Heart right ventricle (tissue), 16 donors: ENCODE data around the gene HPCAL1. TPM values are rescaled to one million over a fixed set of nuclear protein-coding genes. Genes with fewer than 3 reads are reported as not detected.
A peak's percentile ranks its signal among the peaks of the same experiment; 100 is the strongest.

ENCODE experiments used
- ATAC-seq, 8 donors: fragments of 200-7000 bp; cut with Tn5 transposase; one replicate each; pipeline ENCODE4 v1.9.1; 2020; ENCODE audit warnings: mild to moderate bottlenecking in 8 of 8, moderate library complexity in 8 of 8, moderate number of reproducible peaks in 1 of 8
- DNase-seq, 2 donors: peaks; one replicate each; pipeline ENCODE4 v3.0.0-alpha.2; 2020
- H3K27ac ChIP-seq, 10 donors: fragments of 200-600 bp; sonication (generic) in 2 of 10; one replicate each; pipeline versions ENCODE4 v1.5.0 to v1.8.0; 2020 to 2022; ENCODE audit warnings: mild to moderate bottlenecking in 3 of 10
- H3K27me3 ChIP-seq, 7 donors: fragments of 200-600 bp; one replicate each; pipeline ENCODE4 v1.8.0; 2021 to 2022; ENCODE audit warnings: mild to moderate bottlenecking in 2 of 7
- H3K36me3 ChIP-seq, 9 donors: fragments of 200-600 bp; sonication (generic) in 1 of 9; one replicate each; pipeline versions ENCODE4 v1.5.0 to v1.8.0; 2020 to 2022; ENCODE audit warnings: mild to moderate bottlenecking in 2 of 9
- H3K4me1 ChIP-seq, 9 donors: fragments of 200-600 bp; sonication (generic) in 1 of 9; one replicate each; pipeline versions ENCODE4 v1.5.0 to v1.8.0; 2020 to 2022; ENCODE audit warnings: mild to moderate bottlenecking in 4 of 9
- H3K4me3 ChIP-seq, 10 donors: fragments of 200-600 bp; sonication (generic) in 2 of 10; one replicate each; pipeline versions ENCODE4 v1.5.0 to v1.8.0; 2020 to 2022; ENCODE audit warnings: mild to moderate bottlenecking in 7 of 10, moderate library complexity in 2 of 10
- H3K9me3 ChIP-seq, 11 donors: fragments of 200-600 bp in 10 of 11; sonication (generic) in 2 of 11; one replicate each; pipeline versions ENCODE4 v1.5.0 to v1.8.0; 2013 to 2022; ENCODE audit warnings: mild to moderate bottlenecking in 2 of 11, control low read depth in 1 of 11, moderate library complexity in 1 of 11
- CTCF ChIP-seq, 9 donors: fragments of 200-600 bp; sonication (generic) in 2 of 9; IDR thresholded peaks; one replicate each; pipeline versions ENCODE4 v1.5.0 to v1.8.0; 2021 to 2022; ENCODE audit warnings: antibody characterized with exemption in 9 of 9, mild to moderate bottlenecking in 5 of 9, moderate library complexity in 1 of 9
- WGBS, 2 donors: extraction: QIAGEN DNeasy Blood & Tissue Kit; methylation state at CpG; one replicate each; pipeline ENCODE4 v1.1.7; 2013; ENCODE audit warnings: inconsistent platforms in 1 of 2; 5-methylcytosine and 5-hydroxymethylcytosine counted together
- intact Hi-C, 10 donors: fragments of 100-400 bp; cut with DNase I; formaldehyde crosslinking; loops; one replicate each; pipeline versions ENCODE4 v1.11.1 to v1.14.2; 2022
- polyA plus RNA-seq, 2 donors: library from polyadenylated mRNA; stranded (reverse); fragments of 200-250 nt; gene quantifications; one replicate each; pipeline ENCODE4 v1.2.3, GENCODE V29; 2013
- total RNA-seq, 10 donors: library from RNA; stranded (reverse); fragmentation: NEBNext Ultra II Directional in 3 of 10; extraction: Animal tissue kit (Norgen Biotek cat#: 25700) in 3 of 10; gene quantifications; one replicate each; pipeline versions ENCODE4 v1.2.1 to v1.2.4, GENCODE V29; 2021 to 2023
- donor health status: Arrhythmogenic right ventricular cardiomyopathy.
- donor health status: ischemic (EF 13 %, LVEDD 7.1; RV severe dilation, severe dysfunction).
- donor health status: healthy with polysubstance abuse.
- donor health status: DM: no; HTN: yes; CAD: no.
- donor health status: DM: no; HTN: no; CAD: no.
- donor health status: ischemic (EF 25% LVEDD 6.9; RV normal size, moderate dysfunction).
- donor health status: ischemic (EF 25% LVEDD 5.7; RV mildly dilated, moderate dysfunction).
- donor health status: healthy.
- donor health status: DM: yes; HTN: yes; CAD: no.
- donor health status: Ischemic cardiomyopathy.
- donor health status: ischemic (EF 35%, LVEDD 5.7; RV mildly dilated, moderate dysfunction).
- donor health status: nonischemic (EF 11% LVEDD 7.7; RV severe dilation, severe dysfunction).
- donor health status: DM: yes; HTN: yes; CAD: no.
- donor health status: PGD.
- donor health status: ischemic (EF 29% LVEDD 5.4; RV normal size, mild dysfunction).
- donor health status: nonischemic (EF 23%, LVEDD 6.1; RV moderate dilation, normal function).

The HPCAL1 gene
- total and polyA plus RNA-seq, 12 donors: 15.8 to 49.2 (median 27.5) TPM

- intact Hi-C loops: no loop called here
- no peaks in the 10 kb centered on the region for H3K27me3 ChIP-seq
- no peak overlapping the region for H3K27ac ChIP-seq
- H3K4me1 ChIP-seq: peaks cover 16 to 81% (median 66%) of the 10 kb centered on the region in 9 donors
- DNase-seq (no peak), ATAC-seq (no peak)
- no peak for TF ChIP-seq CTCF (IDR thresholded peaks at IDR 0.05)
- H3K36me3 ChIP-seq: no peaks in the 10 kb centered on the region
- no peak overlapping the region for H3K4me3 ChIP-seq
- WGBS, 2 donors: 93 to 96% methylated on average over 11 of the region's 11 CpGs
- H3K9me3 ChIP-seq: no peaks in the 10 kb centered on the region
Observed at GRCh38 chr2:10385933-10386773, 83.4 kb downstream of the HPCAL1 start.

- H3K9me3 ChIP-seq: no peaks in the 10 kb centered on the region
- peaks cover 14 to 77% (median 57%) of the 10 kb centered on the region in 9 donors for H3K4me1 ChIP-seq
Observed at GRCh38 chr2:10387033-10387432, 84.3 kb downstream of the HPCAL1 start.

GRCh38 chr2:10388954-10389560, 86.4 kb downstream of the HPCAL1 start:
- ATAC-seq (no peak), DNase-seq (no peak)
- no peaks in the 10 kb centered on the region for H3K36me3 ChIP-seq
- intact Hi-C loops: no loop called here
- no peak overlapping the region for H3K27ac ChIP-seq
- no peak for TF ChIP-seq CTCF (IDR thresholded peaks at IDR 0.05)
- H3K9me3 ChIP-seq: no peaks in the 10 kb centered on the region
- WGBS, 2 donors: 94 to 95% methylated on average over 12 of the region's 12 CpGs
- no peak overlapping the region for H3K4me3 ChIP-seq
- no peaks in the 10 kb centered on the region for H3K27me3 ChIP-seq
- peaks cover 15 to 74% (median 49%) of the 10 kb centered on the region in 9 donors for H3K4me1 ChIP-seq

More at GRCh38 chr2:10387033-10387432, 84.3 kb downstream of the HPCAL1 start:
- 84 to 87% methylated on average over 14 of the region's 14 CpGs for WGBS, 2 donors
- intact Hi-C loops: no loop called here
- Histone ChIP-seq H3K27ac (no peak overlapping the region), H3K36me3 (no peaks in the 10 kb centered on the region), H3K27me3 (no peaks in the 10 kb centered on the region), H3K4me3 (no peak overlapping the region)
- DNase-seq: no peak
- peak in 1 of 8 donors; percentile 17 for ATAC-seq
- no peak for TF ChIP-seq CTCF (IDR thresholded peaks at IDR 0.05)

- DNase-seq (no peak), ATAC-seq (peak in 2 of 8 donors; percentile 32 to 74)
- no peak overlapping the region for H3K27ac ChIP-seq
- no peaks in the 10 kb centered on the region for H3K27me3 ChIP-seq
- intact Hi-C loops: no loop called here
- no peaks in the 10 kb centered on the region for H3K36me3 ChIP-seq
- H3K4me3 ChIP-seq: no peak overlapping the region
- no peaks in the 10 kb centered on the region for H3K9me3 ChIP-seq
- peaks cover 15 to 71% (median 45%) of the 10 kb centered on the region in 9 donors for H3K4me1 ChIP-seq
- WGBS, 2 donors: 68 to 79% methylated on average over 5 of the region's 5 CpGs
- TF ChIP-seq CTCF (IDR thresholded peaks at IDR 0.05): no peak
Observed at GRCh38 chr2:10389573-10389972, 86.9 kb downstream of the HPCAL1 start.
